A549 (cell line): ENCODE data around the gene KIAA0753. TPM values are rescaled to one million over a fixed set of nuclear protein-coding genes. Genes with fewer than 3 reads are reported as not detected.

Source experiments
- ATAC-seq, 2 experiments: fragments of 200-7000 bp in 1 of 2; fragments of >200 bp in 1 of 2; cut with Nextera tagmentation in 1 of 2; cut with Tn5 transposase in 1 of 2; 3 replicates each; pipeline versions ENCODE4 v1.8.0 to v1.9.1; 2018 to 2020; ENCODE audit warnings: mild to moderate bottlenecking in 1 of 2, moderate library complexity in 1 of 2
- CTCF ChIA-PET: fragments of 300-600 bp; sonication (Branson Sonifier 250); formaldehyde crosslinking; extraction: SDS; loops from one replicate; lab custom pipeline; 2021; ENCODE audit warnings: antibody characterized with exemption, inconsistent platforms; lab: Yijun Ruan, JAX
- POLR2A ChIA-PET: fragments of 350-600 bp; formaldehyde crosslinking; extraction: SDS; loops from one replicate; lab custom pipeline; 2021; ENCODE audit warnings: antibody characterized with exemption, inconsistent platforms; lab: Yijun Ruan, JAX
- DNase-seq, 2 experiments: peaks; one replicate each; pipeline versions ENCODE4 v3.0.0 to v3.0.0-alpha.2; 2011 to 2016; ENCODE audit warnings: low read depth in 1 of 2, low spot score in 1 of 2
- FAIRE-seq: peaks from 2 replicates; lab custom pipeline; 2011; peaks lifted over from hg19 to GRCh38; lab: Jason Lieb, UNC
- H3K27ac ChIP-seq, 2 experiments: fragments of >200 bp; sonication (Bioruptor Twin); formaldehyde crosslinking; 3 replicates each; pipeline ENCODE4 v1.5.1; 2016 to 2017
- H3K4me1 ChIP-seq: fragments of >200 bp; sonication (Bioruptor Twin); formaldehyde crosslinking; 3 replicates; pipeline ENCODE4 v1.6.1; 2016
- H3K4me2 ChIP-seq: fragments of >200 bp; sonication (Bioruptor Twin); formaldehyde crosslinking; 3 replicates; pipeline ENCODE4 v1.6.1; 2016
- H3K4me3 ChIP-seq: fragments of >200 bp; sonication (Bioruptor Twin); formaldehyde crosslinking; 3 replicates; pipeline ENCODE4 v1.5.1; 2016
- H3K9me3 ChIP-seq: fragments of >200 bp; sonication (Bioruptor Twin); formaldehyde crosslinking; 3 replicates; pipeline ENCODE4 v1.6.1; 2016
- BHLHE40 ChIP-seq: IDR thresholded peaks from 2 replicates; pipeline ENCODE4 v1.6.1; 2012; ENCODE audit warnings: low read depth, low read length, inconsistent platforms
- EHMT2 ChIP-seq: fragments of 200-600 bp; sonication (generic); IDR thresholded peaks from 2 replicates; pipeline ENCODE4 v1.6.1; 2016; ENCODE audit warnings: antibody characterized with exemption, low read depth, mild to moderate bottlenecking, moderate library complexity
- FOSL2 ChIP-seq, 2 experiments: fragments of 450-650 bp in 1 of 2; fragments of >200 bp in 1 of 2; sonication (Bioruptor Twin) in 1 of 2; formaldehyde crosslinking; IDR thresholded peaks; 2 replicates each; pipeline versions ENCODE4 v1.5.0 to v1.6.1; 2016 to 2020; ENCODE audit warnings: mild to moderate bottlenecking in 1 of 2, moderate library complexity in 1 of 2
- FOXS1 ChIP-seq: fragments of 250-450 bp; sonication (Bioruptor Pico); IDR thresholded peaks from 2 replicates; pipeline ENCODE4 v1.5.0; 2020; ENCODE audit warnings: mild to moderate bottlenecking, moderate library complexity
- HOXB5 ChIP-seq: fragments of 250-450 bp; sonication (Bioruptor Pico); IDR thresholded peaks from 2 replicates; pipeline ENCODE4 v1.5.0; 2020; ENCODE audit warnings: mild to moderate bottlenecking, moderate library complexity
- JUNB ChIP-seq: fragments of >200 bp; sonication (Bioruptor Twin); formaldehyde crosslinking; IDR thresholded peaks from 2 replicates; pipeline ENCODE4 v1.6.1; 2016
- MAFK ChIP-seq: fragments of 450-650 bp; IDR thresholded peaks from 2 replicates; pipeline ENCODE4 v1.6.1; 2014; ENCODE audit not compliant: partially characterized antibody
- MAZ ChIP-seq: fragments of 150-350 bp; IDR thresholded peaks from 2 replicates; pipeline ENCODE4 v1.6.1; 2014; ENCODE audit warnings: antibody characterized with exemption, low read depth, low read length, borderline replicate concordance
- NFE2L2 ChIP-seq: fragments of 150-350 bp; conservative IDR thresholded peaks from 2 replicates; pipeline ENCODE4 v1.6.1; 2014; ENCODE audit warnings: low read length
- NR3C1 ChIP-seq: fragments of >200 bp; sonication (Bioruptor Twin); formaldehyde crosslinking; IDR thresholded peaks from 3 replicates; pipeline ENCODE4 v1.6.1; 2017
- POLR2AphosphoS2 ChIP-seq: conservative IDR thresholded peaks from 2 replicates; pipeline ENCODE4 v1.6.1; 2012; ENCODE audit warnings: low read length, improper control_type of control experiment, inconsistent platforms
- RAD21 ChIP-seq, 2 experiments: fragments of >200 bp in 1 of 2; sonication (Bioruptor Twin) in 1 of 2; formaldehyde crosslinking in 1 of 2; IDR thresholded peaks in 1 of 2; conservative IDR thresholded peaks in 1 of 2; 2 replicates in 1 of 2; 3 replicates in 1 of 2; pipeline ENCODE4 v1.6.1; 2012 to 2018; ENCODE audit warnings: inconsistent platforms in 1 of 2
- RNF2 ChIP-seq: fragments of 200-600 bp; sonication (generic); IDR thresholded peaks from 2 replicates; pipeline ENCODE4 v1.6.1; 2016; ENCODE audit warnings: low read depth, mild to moderate bottlenecking, antibody characterized with exemption, moderate library complexity, borderline replicate concordance
- SMC3 ChIP-seq: fragments of >200 bp; sonication (Bioruptor Twin); formaldehyde crosslinking; IDR thresholded peaks from 3 replicates; pipeline ENCODE4 v1.6.1; 2018; ENCODE audit warnings: inconsistent platforms
- ZFP36 ChIP-seq: fragments of 450-650 bp; IDR thresholded peaks from 2 replicates; pipeline ENCODE4 v1.6.1; 2014; ENCODE audit warnings: borderline replicate concordance; ENCODE audit not compliant: partially characterized antibody
- ZSCAN20 ChIP-seq: fragments of 250-450 bp; sonication (Bioruptor Pico); IDR thresholded peaks from 2 replicates; pipeline ENCODE4 v1.8.0; 2022; ENCODE audit warnings: mild to moderate bottlenecking, moderate library complexity
- WGBS: methylation state at CpG from one replicate; pipeline ENCODE4 v1.1.6; 2017; ENCODE audit errors: missing lambda C conversion rate; 5-methylcytosine and 5-hydroxymethylcytosine counted together
- polyA plus RNA-seq, 4 experiments: library from polyadenylated mRNA; depleted of rRNA in 3 of 4; stranded (reverse); fragments of >200 nt; fragmentation: RNase III in 1 of 4; extraction: RNeasy Plus Mini Kit Qiagen cat#74134 plus additional on column Dnase treatment in 1 of 4; gene quantifications; 2 replicates in 3 of 4; 3 replicates in 1 of 4; pipeline ENCODE4 v1.2.3, GENCODE V29; 2011 to 2017
- small RNA-seq, 6 experiments: library from RNA; depleted of rRNA; stranded (forward); fragments of <200 nt; gene quantifications; one replicate each; pipeline ENCODE3, GENCODE V24; 2012
- TF ChIP-seq, protein P1 (sequence below): fragments of >200 bp; sonication (Bioruptor Twin); formaldehyde crosslinking; IDR thresholded peaks from 2 replicates; pipeline ENCODE4 v1.6.1; 2016
- TF ChIP-seq, protein P2 (sequence below): fragments of 150-350 bp; IDR thresholded peaks from 2 replicates; pipeline ENCODE4 v1.6.1; 2014; ENCODE audit warnings: low read depth, mild to moderate bottlenecking, low read length
- TF ChIP-seq, protein P3 (sequence below): fragments of >200 bp; sonication (Bioruptor Twin); formaldehyde crosslinking; IDR thresholded peaks from 3 replicates; pipeline ENCODE4 v1.5.1; 2016
- TF ChIP-seq, protein P4 (sequence below): fragments of 250-450 bp; sonication (Bioruptor Pico); IDR thresholded peaks from 2 replicates; pipeline ENCODE4 v1.5.0; 2021; ENCODE audit warnings: mild to moderate bottlenecking, moderate library complexity, borderline replicate concordance

KIAA0753 gene
- polyA plus RNA-seq, 2 of the 4 experiments (the other 2 are of a cell fraction), result 13.6 to 15.2 TPM

DNA sequence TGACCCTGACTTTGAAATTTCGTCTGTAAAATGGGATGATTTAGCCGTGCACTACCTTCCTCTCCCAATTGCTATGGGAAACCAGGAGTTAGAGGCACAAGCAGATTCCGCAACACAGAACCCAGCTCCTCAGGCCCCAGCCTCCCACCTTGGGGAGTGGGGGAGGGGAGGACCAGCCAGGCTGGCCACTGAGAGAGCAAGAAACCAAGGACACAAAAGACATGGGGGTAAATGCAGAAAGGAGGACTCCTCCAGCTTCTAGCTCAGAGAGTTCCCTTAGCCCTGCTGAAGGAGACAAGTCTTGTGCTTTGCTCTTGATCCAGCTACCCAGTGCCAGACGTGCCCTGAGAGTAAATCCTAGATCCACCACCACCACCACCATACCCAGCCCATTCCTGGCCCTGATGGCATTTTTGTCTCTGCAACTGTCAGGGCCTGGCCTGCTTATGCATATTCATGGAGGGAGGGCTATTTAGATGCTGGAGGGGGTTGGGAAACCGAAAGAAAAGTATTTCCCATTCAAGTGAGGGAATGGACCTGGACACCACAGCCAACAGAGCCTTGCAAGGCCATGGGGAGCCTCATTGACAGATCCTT is 110.1 kb downstream of the KIAA0753 start:
- no peak for FAIRE-seq
- no peak for TF ChIP-seq MAZ
- TF ChIP-seq BHLHE40, result no peak
- TF ChIP-seq JUNB, result no peak
- no peak for TF ChIP-seq ZSCAN20
- no peak for TF ChIP-seq MAFK
- TF ChIP-seq SMC3, result no peak
- no peak for TF ChIP-seq POLR2AphosphoS2
- TF ChIP-seq, protein P1, sequence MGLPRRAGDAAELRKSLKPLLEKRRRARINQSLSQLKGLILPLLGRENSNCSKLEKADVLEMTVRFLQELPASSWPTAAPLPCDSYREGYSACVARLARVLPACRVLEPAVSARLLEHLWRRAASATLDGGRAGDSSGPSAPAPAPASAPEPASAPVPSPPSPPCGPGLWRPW, result no peak
- TF ChIP-seq, protein P2, sequence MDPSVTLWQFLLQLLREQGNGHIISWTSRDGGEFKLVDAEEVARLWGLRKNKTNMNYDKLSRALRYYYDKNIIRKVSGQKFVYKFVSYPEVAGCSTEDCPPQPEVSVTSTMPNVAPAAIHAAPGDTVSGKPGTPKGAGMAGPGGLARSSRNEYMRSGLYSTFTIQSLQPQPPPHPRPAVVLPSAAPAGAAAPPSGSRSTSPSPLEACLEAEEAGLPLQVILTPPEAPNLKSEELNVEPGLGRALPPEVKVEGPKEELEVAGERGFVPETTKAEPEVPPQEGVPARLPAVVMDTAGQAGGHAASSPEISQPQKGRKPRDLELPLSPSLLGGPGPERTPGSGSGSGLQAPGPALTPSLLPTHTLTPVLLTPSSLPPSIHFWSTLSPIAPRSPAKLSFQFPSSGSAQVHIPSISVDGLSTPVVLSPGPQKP, result no peak
- TF ChIP-seq NR3C1, result no peak
- TF ChIP-seq HOXB5 (CRISPR knock-in tag), result no peak
- TF ChIP-seq, all 56 proteins: peak for 0
- H3K27ac ChIP-seq, result no peak overlapping the region
- H3K4me2 ChIP-seq, result no peak overlapping the region
- no peak overlapping the region for H3K4me3 ChIP-seq
- no peaks in the 10 kb centered on the region for H3K4me1 ChIP-seq
- CTCF ChIA-PET, result interaction anchor here (1.0 to 10.9 kb wide), 2 partner anchors 58 to 95 kb away, joined by 4 to 65 read pairs; partner anchors contain the start of gene AIPL1
- POLR2A ChIA-PET, result no interaction called here
- no peaks in the 10 kb centered on the region for H3K9me3 ChIP-seq
- DNase-seq (no peak), ATAC-seq (no peak)
- 63% methylated on average over 5 of the region's 5 CpGs for WGBS

DNA sequence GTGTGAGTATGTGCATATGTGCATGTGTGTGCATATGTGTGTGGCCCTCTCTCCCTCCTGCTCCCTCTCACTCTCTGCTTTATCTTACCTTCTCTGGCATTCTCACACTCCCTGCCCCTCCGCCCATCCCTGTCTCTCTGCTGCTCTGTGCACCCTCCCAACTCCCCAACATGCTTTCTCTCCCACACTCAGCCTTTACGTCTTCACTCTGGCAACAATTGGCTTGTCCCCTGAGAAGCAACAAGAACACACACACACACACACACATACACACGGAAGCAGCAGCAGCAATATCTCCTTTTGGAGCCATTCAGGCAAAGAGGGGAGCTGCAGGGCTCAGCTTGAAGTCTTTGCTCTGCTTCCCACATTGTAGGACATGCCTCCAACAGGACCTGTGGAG is 112.0 kb downstream of the KIAA0753 start:
- H3K9me3 ChIP-seq, result no peaks in the 10 kb centered on the region
- DNase-seq (no peak), ATAC-seq (no peak), FAIRE-seq (no peak)
- no peak overlapping the region for H3K4me2 ChIP-seq
- ChIA-PET CTCF (interaction anchor here (10.9 kb wide), 1 partner anchor 56 kb away, joined by 65 read pairs; no protein-coding TSS in a partner anchor), POLR2A (no interaction called here)
- H3K4me3 ChIP-seq, result no peak overlapping the region
- H3K4me1 ChIP-seq, result peaks cover 14% of the 10 kb centered on the region
- WGBS, result 76% methylated on average over 3 of the region's 3 CpGs
- no peak overlapping the region for H3K27ac ChIP-seq
- no peak for TF ChIP-seq RAD21 (conservative IDR thresholded peaks at IDR 0.05 in 1 of 2, IDR thresholded peaks at IDR 0.05 in 1 of 2)
- no peak for TF ChIP-seq HOXB5 (CRISPR knock-in tag)
- no peak for TF ChIP-seq FOXS1
- TF ChIP-seq, protein P3, sequence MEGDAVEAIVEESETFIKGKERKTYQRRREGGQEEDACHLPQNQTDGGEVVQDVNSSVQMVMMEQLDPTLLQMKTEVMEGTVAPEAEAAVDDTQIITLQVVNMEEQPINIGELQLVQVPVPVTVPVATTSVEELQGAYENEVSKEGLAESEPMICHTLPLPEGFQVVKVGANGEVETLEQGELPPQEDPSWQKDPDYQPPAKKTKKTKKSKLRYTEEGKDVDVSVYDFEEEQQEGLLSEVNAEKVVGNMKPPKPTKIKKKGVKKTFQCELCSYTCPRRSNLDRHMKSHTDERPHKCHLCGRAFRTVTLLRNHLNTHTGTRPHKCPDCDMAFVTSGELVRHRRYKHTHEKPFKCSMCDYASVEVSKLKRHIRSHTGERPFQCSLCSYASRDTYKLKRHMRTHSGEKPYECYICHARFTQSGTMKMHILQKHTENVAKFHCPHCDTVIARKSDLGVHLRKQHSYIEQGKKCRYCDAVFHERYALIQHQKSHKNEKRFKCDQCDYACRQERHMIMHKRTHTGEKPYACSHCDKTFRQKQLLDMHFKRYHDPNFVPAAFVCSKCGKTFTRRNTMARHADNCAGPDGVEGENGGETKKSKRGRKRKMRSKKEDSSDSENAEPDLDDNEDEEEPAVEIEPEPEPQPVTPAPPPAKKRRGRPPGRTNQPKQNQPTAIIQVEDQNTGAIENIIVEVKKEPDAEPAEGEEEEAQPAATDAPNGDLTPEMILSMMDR, result no peak
- TF ChIP-seq, protein P4, sequence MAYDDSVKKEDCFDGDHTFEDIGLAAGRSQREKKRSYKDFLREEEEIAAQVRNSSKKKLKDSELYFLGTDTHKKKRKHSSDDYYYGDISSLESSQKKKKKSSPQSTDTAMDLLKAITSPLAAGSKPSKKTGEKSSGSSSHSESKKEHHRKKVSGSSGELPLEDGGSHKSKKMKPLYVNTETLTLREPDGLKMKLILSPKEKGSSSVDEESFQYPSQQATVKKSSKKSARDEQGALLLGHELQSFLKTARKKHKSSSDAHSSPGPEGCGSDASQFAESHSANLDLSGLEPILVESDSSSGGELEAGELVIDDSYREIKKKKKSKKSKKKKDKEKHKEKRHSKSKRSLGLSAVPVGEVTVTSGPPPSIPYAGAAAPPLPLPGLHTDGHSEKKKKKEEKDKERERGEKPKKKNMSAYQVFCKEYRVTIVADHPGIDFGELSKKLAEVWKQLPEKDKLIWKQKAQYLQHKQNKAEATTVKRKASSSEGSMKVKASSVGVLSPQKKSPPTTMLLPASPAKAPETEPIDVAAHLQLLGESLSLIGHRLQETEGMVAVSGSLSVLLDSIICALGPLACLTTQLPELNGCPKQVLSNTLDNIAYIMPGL, result no peak
- no peak for TF ChIP-seq FOSL2 (IDR thresholded peaks at IDR 0.05)
- no peak for TF ChIP-seq FOSL2 (CRISPR knock-in tag; IDR thresholded peaks at IDR 0.05)
- TF ChIP-seq ZFP36, result no peak
- no peak for TF ChIP-seq RNF2
- TF ChIP-seq EHMT2, result no peak
- TF ChIP-seq NFE2L2, result no peak
- no peak for TF ChIP-seq MAZ

Small RNAs within 50 kb of the gene (small RNA-seq; reads per million reads assigned to genes)
- gene MIR4520-1 (0 reads per million in 6 experiments), gene RNA5SP435 (0 to 1,250 (median 1.7) reads per million in 6 experiments)

Other genes starting within 250 kb of the KIAA0753 start
- not detected in 2 replicates for gene AIPL1, start 205.6 kb downstream of the KIAA0753 start, polyA plus RNA-seq (2011; rRNA removed)
- gene AIPL1, start 205.6 kb downstream of the KIAA0753 start, polyA plus RNA-seq (2017; fragmentation: RNase III; extraction: RNeasy Plus Mini Kit Qiagen cat#74134 plus additional on column Dnase treatment), result not detected in 3 replicates
- gene PIMREG, start 196.3 kb downstream of the KIAA0753 start, polyA plus RNA-seq (2011; rRNA removed), result 25.4 and 26.3 TPM in 2 replicates
- 26.8 to 28.9 TPM (median 27.0 TPM) in 3 replicates for gene PIMREG, start 196.3 kb downstream of the KIAA0753 start, polyA plus RNA-seq (2017; fragmentation: RNase III; extraction: RNeasy Plus Mini Kit Qiagen cat#74134 plus additional on column Dnase treatment)
- 0.80 and 0.93 TPM in 2 replicates for gene PITPNM3, start 84.2 kb downstream of the KIAA0753 start, polyA plus RNA-seq (2011; rRNA removed)
- gene PITPNM3, start 84.2 kb downstream of the KIAA0753 start, polyA plus RNA-seq (2017; fragmentation: RNase III; extraction: RNeasy Plus Mini Kit Qiagen cat#74134 plus additional on column Dnase treatment), result 1.8 to 2.3 TPM (median 2.2 TPM) in 3 replicates
- gene TXNDC17, start 349 bp upstream of the KIAA0753 start, polyA plus RNA-seq (2011; rRNA removed), result 517 and 572 TPM in 2 replicates
- gene TXNDC17, start 349 bp upstream of the KIAA0753 start, polyA plus RNA-seq (2017; fragmentation: RNase III; extraction: RNeasy Plus Mini Kit Qiagen cat#74134 plus additional on column Dnase treatment), result 621 to 751 TPM (median 643 TPM) in 3 replicates
- 49.0 and 50.2 TPM in 2 replicates for gene MED31, start 10.9 kb upstream of the KIAA0753 start, polyA plus RNA-seq (2011; rRNA removed)
- gene MED31, start 10.9 kb upstream of the KIAA0753 start, polyA plus RNA-seq (2017; fragmentation: RNase III; extraction: RNeasy Plus Mini Kit Qiagen cat#74134 plus additional on column Dnase treatment), result 27.9 to 32.2 TPM (median 31.8 TPM) in 3 replicates
- gene C17orf100, start 11.1 kb upstream of the KIAA0753 start, polyA plus RNA-seq (2011; rRNA removed), result 4.1 and 4.2 TPM in 2 replicates
- gene C17orf100, start 11.1 kb upstream of the KIAA0753 start, polyA plus RNA-seq (2017; fragmentation: RNase III; extraction: RNeasy Plus Mini Kit Qiagen cat#74134 plus additional on column Dnase treatment), result 2.4 to 3.1 TPM (median 2.6 TPM) in 3 replicates
- 0.26 and 0.30 TPM in 2 replicates for gene SLC13A5, start 72.7 kb upstream of the KIAA0753 start, polyA plus RNA-seq (2011; rRNA removed)
- 0.03 to 0.26 TPM (median 0.15 TPM) in 3 replicates for gene SLC13A5, start 72.7 kb upstream of the KIAA0753 start, polyA plus RNA-seq (2017; fragmentation: RNase III; extraction: RNeasy Plus Mini Kit Qiagen cat#74134 plus additional on column Dnase treatment)
- gene XAF1, start 115.3 kb upstream of the KIAA0753 start, polyA plus RNA-seq (2011; rRNA removed), result not detected in 2 replicates
- not detected in 3 replicates for gene XAF1, start 115.3 kb upstream of the KIAA0753 start, polyA plus RNA-seq (2017; fragmentation: RNase III; extraction: RNeasy Plus Mini Kit Qiagen cat#74134 plus additional on column Dnase treatment)
- gene FBXO39, start 135.5 kb upstream of the KIAA0753 start, polyA plus RNA-seq (2011; rRNA removed), result not detected in 2 replicates
- not detected in 3 replicates for gene FBXO39, start 135.5 kb upstream of the KIAA0753 start, polyA plus RNA-seq (2017; fragmentation: RNase III; extraction: RNeasy Plus Mini Kit Qiagen cat#74134 plus additional on column Dnase treatment)
- gene TEKT1, start 191.0 kb upstream of the KIAA0753 start, polyA plus RNA-seq (2011; rRNA removed), result not detected in 2 replicates
- not detected in 3 replicates for gene TEKT1, start 191.0 kb upstream of the KIAA0753 start, polyA plus RNA-seq (2017; fragmentation: RNase III; extraction: RNeasy Plus Mini Kit Qiagen cat#74134 plus additional on column Dnase treatment)